GM18907 (cell line): ENCODE data around the gene STAT1.
"Not testable (repeated sequence)": the region's sequence is repeated elsewhere in the genome, so short reads cannot be mapped to it uniquely, and the experiment has no call there.

Source experiments
- ATAC-seq: cut with Tn5 transposase; IDR thresholded peaks from one replicate; pipeline ENCODE4 v1.9.1; 2021; ENCODE audit warnings: mild to moderate bottlenecking, moderate library complexity; ENCODE audit not compliant: unreplicated experiment

STAT1 gene

GRCh38 chr2:190965580-190966222 lies 48.3 kb downstream of the STAT1 start:
- no peak for ATAC-seq

- ATAC-seq = no peak
Measured at GRCh38 chr2:190964170-190964795, 49.7 kb downstream of the STAT1 start.

- no peak for ATAC-seq
Measured at GRCh38 chr2:190963088-190963487, 50.9 kb downstream of the STAT1 start.

- ATAC-seq = peak; percentile 42
Measured at GRCh38 chr2:190961918-190962487, 52.0 kb downstream of the STAT1 start.

GRCh38 chr2:190961117-190961516 lies 52.9 kb downstream of the STAT1 start:
- not testable (repeated sequence) for ATAC-seq

GRCh38 chr2:190959911-190960788 lies 53.8 kb downstream of the STAT1 start:
- ATAC-seq = no peak

- ATAC-seq = no peak
Measured at GRCh38 chr2:190953257-190953656, 60.7 kb downstream of the STAT1 start.

- no peak for ATAC-seq
Measured at GRCh38 chr2:190950566-190950991, 63.4 kb downstream of the STAT1 start.

GRCh38 chr2:190948671-190949070 lies 65.3 kb downstream of the STAT1 start:
- peak; percentile 34 for ATAC-seq

- peak; percentile 72 for ATAC-seq
Measured at GRCh38 chr2:190947711-190948251, 66.2 kb downstream of the STAT1 start.

GRCh38 chr2:190947141-190947540 lies 66.8 kb downstream of the STAT1 start:
- no peak for ATAC-seq

GRCh38 chr2:190943706-190944105 lies 70.3 kb downstream of the STAT1 start:
- ATAC-seq = no peak

- ATAC-seq = no peak
Measured at GRCh38 chr2:190942697-190943096, 71.3 kb downstream of the STAT1 start.

GRCh38 chr2:190941571-190941970 lies 72.4 kb downstream of the STAT1 start:
- no peak for ATAC-seq

GRCh38 chr2:190940454-190940853 lies 73.5 kb downstream of the STAT1 start:
- ATAC-seq = no peak

GRCh38 chr2:190938771-190939335 lies 75.1 kb downstream of the STAT1 start:
- no peak for ATAC-seq

- ATAC-seq = no peak
Measured at GRCh38 chr2:190935054-190935453, 78.9 kb downstream of the STAT1 start.

- no peak for ATAC-seq
Measured at GRCh38 chr2:190933361-190933760, 80.6 kb downstream of the STAT1 start.

- no peak for ATAC-seq
Measured at GRCh38 chr2:190932514-190932913, 81.5 kb downstream of the STAT1 start.

GRCh38 chr2:190930411-190930810 lies 83.6 kb downstream of the STAT1 start:
- ATAC-seq = no peak

GRCh38 chr2:190929919-190930318 lies 84.1 kb downstream of the STAT1 start:
- ATAC-seq = no peak
